SK-N-SH (cell line): Measurements from ENCODE around the gene STK39.

Experiments
- CTCF ChIP-seq: fragments of 200-600 bp; sonication (generic); IDR thresholded peaks from 2 replicates; pipeline ENCODE4 v1.6.1; 2017; ENCODE audit warnings: antibody characterized with exemption, mild to moderate bottlenecking, moderate library complexity
- EP300 ChIP-seq, 2 experiments: IDR thresholded peaks; 2 replicates each; pipeline versions ENCODE4 v1.4.0 to v1.6.1; 2012; ENCODE audit warnings: borderline replicate concordance in 1 of 2, low read depth in 1 of 2, low read length in 1 of 2
- EZH2phosphoT487 ChIP-seq: fragments of 200-600 bp; sonication (generic); IDR thresholded peaks from 2 replicates; pipeline ENCODE4 v1.6.1; 2017; ENCODE audit warnings: low read depth, mixed run types, mild to moderate bottlenecking, antibody characterized with exemption, moderate library complexity, borderline replicate concordance
- IRF3 ChIP-seq: fragments of 150-350 bp; IDR thresholded peaks from 2 replicates; pipeline ENCODE4 v1.6.1; 2016; ENCODE audit warnings: mild to moderate bottlenecking, low read depth, low read length
- MAX ChIP-seq: IDR thresholded peaks from 2 replicates; pipeline ENCODE4 v1.4.0; 2012; ENCODE audit warnings: low read depth
- NRF1 ChIP-seq: IDR thresholded peaks from 2 replicates; pipeline ENCODE4 v1.6.1; 2012; ENCODE audit warnings: low read depth, mild to moderate bottlenecking, low read length
- POLR2AphosphoS5 ChIP-seq: IDR thresholded peaks from 2 replicates; pipeline ENCODE4 v1.6.1; 2012; ENCODE audit warnings: low read depth, low read length
- REST ChIP-seq: IDR thresholded peaks from 2 replicates; pipeline ENCODE4 v1.6.1; 2012; ENCODE audit warnings: mild to moderate bottlenecking, low read depth, low read length, moderate library complexity
- SMC3 ChIP-seq: IDR thresholded peaks from 2 replicates; pipeline ENCODE4 v1.6.1; 2012; ENCODE audit warnings: low read depth, low read length, improper control_type of control experiment

GRCh38 chr2:168183308-168183997 is 63.9 kb downstream of the STK39 start:
- TF ChIP-seq EP300 (IDR thresholded peaks at IDR 0.05; ENCODE audit: borderline replicate concordance in 1 of 2, low read depth in 1 of 2, low read length in 1 of 2), result no peak
- TF ChIP-seq CTCF, result no peak
- TF ChIP-seq EZH2phosphoT487, result no peak
- TF ChIP-seq REST, result no peak
- no peak for TF ChIP-seq SMC3
- TF ChIP-seq MAX, result no peak
- no peak for TF ChIP-seq IRF3
- TF ChIP-seq NRF1, result no peak
- TF ChIP-seq POLR2AphosphoS5, result no peak
